Measurements from ENCODE around the gene VSTM4.

Gene VSTM4

GRCh38 chr10:49029666-49030065, 85.7 kb downstream of the VSTM4 start:
- H3K4me3 ChIP-seq (ENCODE audit: low read depth, low read length), result no peak overlapping the region
- TF ChIP-seq MAX (IDR thresholded peaks at IDR 0.05; ENCODE audit: low read depth, low read length) (no peak), POLR2A (IDR thresholded peaks at IDR 0.05; ENCODE audit: extremely low read depth, insufficient read length) (no peak), MYC (IDR thresholded peaks at IDR 0.05; ENCODE audit: low read depth, low read length) (no peak), CTCF (IDR thresholded peaks at IDR 0.05; ENCODE audit: low read depth, low read length) (no peak)
- no peak for DNase-seq (ENCODE audit: low read depth)

- no peak for TF ChIP-seq CTCF (IDR thresholded peaks at IDR 0.05; ENCODE audit: low read depth, low read length)
- no peak for TF ChIP-seq MAX (IDR thresholded peaks at IDR 0.05; ENCODE audit: low read depth, low read length)
- no peak for TF ChIP-seq MYC (IDR thresholded peaks at IDR 0.05; ENCODE audit: low read depth, low read length)
- DNase-seq (ENCODE audit: low read depth), result no peak
- no peak overlapping the region for H3K4me3 ChIP-seq (ENCODE audit: low read depth, low read length)
These were observed 86.7 kb downstream of the VSTM4 start for GRCh38 chr10:49028639-49029038.

GRCh38 chr10:49025347-49025983, 89.9 kb downstream of the VSTM4 start:
- no peak overlapping the region for H3K4me3 ChIP-seq (ENCODE audit: low read depth, low read length)
- DNase-seq (ENCODE audit: low read depth), result no peak
- TF ChIP-seq MYC (IDR thresholded peaks at IDR 0.05; ENCODE audit: low read depth, low read length) (no peak), POLR2A (IDR thresholded peaks at IDR 0.05; ENCODE audit: extremely low read depth, insufficient read length) (no peak), MAX (IDR thresholded peaks at IDR 0.05; ENCODE audit: low read depth, low read length) (no peak)

- no peak for TF ChIP-seq CTCF (IDR thresholded peaks at IDR 0.05; ENCODE audit: low read depth, low read length)
- TF ChIP-seq MYC (IDR thresholded peaks at IDR 0.05; ENCODE audit: low read depth, low read length), result no peak
- TF ChIP-seq MAX (IDR thresholded peaks at IDR 0.05; ENCODE audit: low read depth, low read length), result no peak
- no peak for TF ChIP-seq POLR2A (IDR thresholded peaks at IDR 0.05; ENCODE audit: extremely low read depth, insufficient read length)
- no peak overlapping the region for H3K4me3 ChIP-seq (ENCODE audit: low read depth, low read length)
- DNase-seq (ENCODE audit: low read depth), result no peak
These were observed 90.8 kb downstream of the VSTM4 start for GRCh38 chr10:49024484-49024883.

GRCh38 chr10:49023752-49024151, 91.6 kb downstream of the VSTM4 start:
- DNase-seq (ENCODE audit: low read depth), result no peak
- no peak overlapping the region for H3K4me3 ChIP-seq (ENCODE audit: low read depth, low read length)
- TF ChIP-seq CTCF (IDR thresholded peaks at IDR 0.05; ENCODE audit: low read depth, low read length), result no peak
- no peak for TF ChIP-seq MAX (IDR thresholded peaks at IDR 0.05; ENCODE audit: low read depth, low read length)
- no peak for TF ChIP-seq MYC (IDR thresholded peaks at IDR 0.05; ENCODE audit: low read depth, low read length)
- TF ChIP-seq POLR2A (IDR thresholded peaks at IDR 0.05; ENCODE audit: extremely low read depth, insufficient read length), result no peak

- DNase-seq (ENCODE audit: low read depth), result no peak
- no peak overlapping the region for H3K4me3 ChIP-seq (ENCODE audit: low read depth, low read length)
- TF ChIP-seq POLR2A (IDR thresholded peaks at IDR 0.05; ENCODE audit: extremely low read depth, insufficient read length) (no peak), CTCF (IDR thresholded peaks at IDR 0.05; ENCODE audit: low read depth, low read length) (no peak), MYC (IDR thresholded peaks at IDR 0.05; ENCODE audit: low read depth, low read length) (no peak), MAX (IDR thresholded peaks at IDR 0.05; ENCODE audit: low read depth, low read length) (no peak)
These were observed 92.3 kb downstream of the VSTM4 start for GRCh38 chr10:49023071-49023470.

Measured in NB4 (cell line).